Ramos (cell line): ENCODE results near the gene PRKAR1B.

ENCODE experiments used
- in situ Hi-C: fragments of 300-500 bp; cut with MboI; formaldehyde crosslinking; loops from one replicate; pipeline ENCODE4 v1.14.3; 2022; ENCODE audit warnings: low sequenced_read_pairs; ENCODE audit not compliant: unreplicated experiment

Gene PRKAR1B

GRCh38 chr7:699476-700170, 27.5 kb downstream of the PRKAR1B start:
- in situ Hi-C loops, result no loop called here

- in situ Hi-C loops, result no loop called here
Measured at GRCh38 chr7:698515-699475, 28.3 kb downstream of the PRKAR1B start.

- in situ Hi-C loops, result no loop called here
Measured at GRCh38 chr7:696812-697551, 30.1 kb downstream of the PRKAR1B start.

- in situ Hi-C loops, result no loop called here
Measured at GRCh38 chr7:696426-696811, 30.7 kb downstream of the PRKAR1B start.

- in situ Hi-C loops, result no loop called here
Measured at GRCh38 chr7:693280-693679, 33.8 kb downstream of the PRKAR1B start.

- in situ Hi-C loops, result no loop called here
Measured at GRCh38 chr7:691361-692045, 35.6 kb downstream of the PRKAR1B start.

- in situ Hi-C loops, result no loop called here
Measured at GRCh38 chr7:690478-691360, 36.4 kb downstream of the PRKAR1B start.

GRCh38 chr7:685540-685939, 41.5 kb downstream of the PRKAR1B start:
- in situ Hi-C loops, result no loop called here

GRCh38 chr7:684416-684815, 42.7 kb downstream of the PRKAR1B start:
- in situ Hi-C loops, result no loop called here

GRCh38 chr7:683526-684205, 43.4 kb downstream of the PRKAR1B start:
- in situ Hi-C loops, result no loop called here

GRCh38 chr7:682810-683209, 44.3 kb downstream of the PRKAR1B start:
- in situ Hi-C loops, result no loop called here

GRCh38 chr7:681551-682307, 45.4 kb downstream of the PRKAR1B start:
- in situ Hi-C loops, result no loop called here

- in situ Hi-C loops, result no loop called here
Measured at GRCh38 chr7:680411-681127, 46.5 kb downstream of the PRKAR1B start.

- in situ Hi-C loops, result no loop called here
Measured at GRCh38 chr7:676972-677385, 50.1 kb downstream of the PRKAR1B start.

GRCh38 chr7:676246-676971, 50.7 kb downstream of the PRKAR1B start:
- in situ Hi-C loops, result no loop called here

- in situ Hi-C loops, result no loop called here
Measured at GRCh38 chr7:674454-675410, 52.3 kb downstream of the PRKAR1B start.
